ENCODE measurements around the gene NEIL1.
"Not testable (repeated sequence)": the region's sequence is repeated elsewhere in the genome, so short reads cannot be mapped to it uniquely, and the experiment has no call there.

Gene NEIL1

GRCh38 chr15:75339531-75340240 is 7.2 kb upstream of the NEIL1 start:
- DNase-seq (ENCODE audit: insufficient read length) (no peak), FAIRE-seq (no peak)

GRCh38 chr15:75342221-75342620 is 4.6 kb upstream of the NEIL1 start:
- FAIRE-seq, result no peak
- TF ChIP-seq POLR2AphosphoS5 (IDR thresholded peaks at IDR 0.05; ENCODE audit: low read depth, low read length) (no peak), POLR2A (IDR thresholded peaks at IDR 0.05; ENCODE audit: low read depth, low read length) (no peak), TAF1 (IDR thresholded peaks at IDR 0.05; ENCODE audit: borderline replicate concordance, low read depth, low read length) (no peak)
- DNase-seq (ENCODE audit: insufficient read length), result no peak

More at GRCh38 chr15:75339531-75340240, 7.2 kb upstream of the NEIL1 start:
- TF ChIP-seq POLR2AphosphoS5 (IDR thresholded peaks at IDR 0.05; ENCODE audit: low read depth, low read length) (no peak), POLR2A (IDR thresholded peaks at IDR 0.05; ENCODE audit: low read depth, low read length) (no peak), TAF1 (IDR thresholded peaks at IDR 0.05; ENCODE audit: borderline replicate concordance, low read depth, low read length) (no peak)

GRCh38 chr15:75343953-75344352 is 2.9 kb upstream of the NEIL1 start:
- not testable (repeated sequence) for DNase-seq (ENCODE audit: insufficient read length); FAIRE-seq

GRCh38 chr15:75347222-75348033 is 589 bp downstream of the NEIL1 start:
- FAIRE-seq, result peak; percentile 89
- no peak for DNase-seq (ENCODE audit: insufficient read length)
- TF ChIP-seq POLR2A (IDR thresholded peaks at IDR 0.05; ENCODE audit: low read depth, low read length) (peak; percentile 18; the same call in 1 of the 2 replicates), POLR2AphosphoS5 (IDR thresholded peaks at IDR 0.05; ENCODE audit: low read depth, low read length) (no peak)

- TF ChIP-seq TAF1 (IDR thresholded peaks at IDR 0.05; ENCODE audit: borderline replicate concordance, low read depth, low read length), result no peak
- no peak for TF ChIP-seq POLR2AphosphoS5 (IDR thresholded peaks at IDR 0.05; ENCODE audit: low read depth, low read length)
- TF ChIP-seq POLR2A (IDR thresholded peaks at IDR 0.05; ENCODE audit: low read depth, low read length), result no peak
- FAIRE-seq (no peak), DNase-seq (ENCODE audit: insufficient read length) (no peak)
Observed at GRCh38 chr15:75348034-75348561, 1.3 kb downstream of the NEIL1 start.

- peak; percentile 30 for FAIRE-seq
- TF ChIP-seq POLR2A (IDR thresholded peaks at IDR 0.05; ENCODE audit: low read depth, low read length), result no peak; the same call in 1 of the 2 replicates
- DNase-seq (ENCODE audit: insufficient read length), result no peak
Observed at GRCh38 chr15:75348562-75349350, 1.9 kb downstream of the NEIL1 start.

GRCh38 chr15:75349351-75349669 is 2.5 kb downstream of the NEIL1 start:
- FAIRE-seq; DNase-seq (ENCODE audit: insufficient read length): not testable (repeated sequence)

- TF ChIP-seq POLR2AphosphoS5 (IDR thresholded peaks at IDR 0.05; ENCODE audit: low read depth, low read length) (no peak), TAF1 (IDR thresholded peaks at IDR 0.05; ENCODE audit: borderline replicate concordance, low read depth, low read length) (no peak), POLR2A (IDR thresholded peaks at IDR 0.05; ENCODE audit: low read depth, low read length) (no peak)
Observed at GRCh38 chr15:75349851-75350588, 3.2 kb downstream of the NEIL1 start.

GRCh38 chr15:75350601-75351361 is 3.9 kb downstream of the NEIL1 start:
- FAIRE-seq (no peak), DNase-seq (ENCODE audit: insufficient read length) (no peak)
- TF ChIP-seq TAF1 (IDR thresholded peaks at IDR 0.05; ENCODE audit: borderline replicate concordance, low read depth, low read length) (no peak), POLR2A (IDR thresholded peaks at IDR 0.05; ENCODE audit: low read depth, low read length) (0 out of 2 replicates have a peak, but pooled peaks have one; percentile 30)

More at GRCh38 chr15:75349851-75350588, 3.2 kb downstream of the NEIL1 start:
- DNase-seq (ENCODE audit: insufficient read length), result no peak
- FAIRE-seq, result peak; percentile 94

GRCh38 chr15:75352186-75353080 is 5.6 kb downstream of the NEIL1 start:
- TF ChIP-seq POLR2A (IDR thresholded peaks at IDR 0.05; ENCODE audit: low read depth, low read length), result no peak
- no peak for TF ChIP-seq TAF1 (IDR thresholded peaks at IDR 0.05; ENCODE audit: borderline replicate concordance, low read depth, low read length)
- no peak for TF ChIP-seq POLR2AphosphoS5 (IDR thresholded peaks at IDR 0.05; ENCODE audit: low read depth, low read length)
- no peak for FAIRE-seq
- no peak for DNase-seq (ENCODE audit: insufficient read length)

Measured in GM12892 (cell line).